Measurements from ENCODE around the gene DHX35.

The DHX35 gene

DNA sequence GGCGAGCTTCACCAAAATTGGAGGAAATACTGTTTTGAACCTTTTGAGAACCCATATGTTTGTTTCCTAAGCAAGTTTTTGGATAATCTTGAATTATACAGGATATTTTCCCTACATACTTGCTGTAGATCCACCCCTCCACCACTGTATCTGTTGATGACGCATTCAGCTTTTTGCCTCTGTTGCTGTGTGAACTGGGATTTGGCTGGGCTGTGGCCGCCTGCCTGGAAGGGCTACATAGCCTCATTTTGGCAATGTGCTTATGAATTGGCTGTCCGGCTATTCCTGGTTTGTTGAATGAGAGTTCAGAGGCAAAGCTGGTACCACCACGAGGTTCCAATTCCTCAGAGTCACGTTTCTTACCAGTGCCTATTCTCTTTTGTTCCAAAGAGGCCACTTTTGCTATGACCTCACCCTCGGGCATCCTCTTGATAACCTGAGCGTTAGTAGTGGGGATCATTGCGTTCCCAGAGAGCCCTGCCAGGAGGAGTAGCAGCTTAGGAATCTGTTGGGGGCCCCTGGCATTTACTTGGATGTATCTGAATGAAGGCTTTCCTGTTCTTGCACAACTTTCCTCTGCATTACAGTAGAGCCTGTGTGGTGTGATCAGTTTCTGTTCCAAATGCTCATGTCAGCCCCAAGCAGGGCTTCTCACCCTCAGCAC, 29.6 kb upstream of the DHX35 start:
- no peak overlapping the region for H3K4me3 ChIP-seq (ENCODE audit: low read length)
- DNase-seq (ENCODE audit: low read depth) = peak; percentile 63

GRCh38 chr20:38934530-38934929, 27.6 kb upstream of the DHX35 start:
- no peak overlapping the region for H3K4me3 ChIP-seq (ENCODE audit: low read length)
- no peak for DNase-seq (ENCODE audit: low read depth)
- TF ChIP-seq CTCF (conservative IDR thresholded peaks at IDR 0.05; ENCODE audit: low read length) = no peak

More for the DNA sequence above, 29.6 kb upstream of the DHX35 start:
- no peak for TF ChIP-seq CTCF (conservative IDR thresholded peaks at IDR 0.05; ENCODE audit: low read length)

DNA sequence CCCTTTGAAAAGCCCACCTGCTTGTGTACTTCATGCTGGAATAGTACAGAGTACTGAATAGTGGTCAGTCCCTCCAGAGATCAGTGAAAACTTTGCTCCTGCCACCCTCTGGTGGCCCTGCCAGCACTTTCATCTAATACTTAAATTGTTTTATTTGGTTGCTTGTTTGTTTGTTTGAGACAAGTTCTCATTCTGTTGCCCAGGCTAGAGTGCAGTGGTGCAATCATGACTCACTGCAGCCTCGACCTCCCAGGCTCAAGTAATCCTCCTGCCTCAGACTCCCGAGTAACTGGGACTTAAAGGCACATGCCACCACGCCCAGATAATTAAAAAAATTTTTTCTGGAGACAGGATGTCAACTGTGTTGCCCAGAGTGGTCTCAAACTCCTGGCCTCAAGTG, 26.9 kb upstream of the DHX35 start:
- peak; percentile 23 for TF ChIP-seq CTCF (conservative IDR thresholded peaks at IDR 0.05; ENCODE audit: low read length)
- H3K4me3 ChIP-seq (ENCODE audit: low read length) = no peak overlapping the region
- peak; percentile 25 for DNase-seq (ENCODE audit: low read depth)

DNA sequence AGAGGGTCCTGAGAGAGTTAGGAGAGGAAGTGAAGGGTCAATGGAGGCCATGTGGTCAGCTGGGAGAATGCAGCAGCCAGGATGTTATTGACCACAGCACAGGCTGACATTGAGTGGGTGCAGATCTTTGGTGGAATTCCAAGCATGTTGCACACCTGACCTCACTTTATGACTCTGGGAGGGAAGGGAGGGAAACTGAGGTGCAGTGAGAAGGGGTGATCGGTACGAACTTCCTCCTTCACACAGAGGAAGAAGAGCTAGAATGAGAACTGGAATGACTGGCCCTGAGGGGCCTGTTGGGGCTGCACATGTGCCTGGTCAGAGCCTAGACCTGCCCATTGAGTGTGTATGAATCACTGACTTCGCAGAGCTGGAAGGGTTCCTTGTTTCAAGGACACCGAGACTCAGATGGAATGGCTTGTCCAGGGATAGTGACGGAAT, 26.2 kb upstream of the DHX35 start:
- no peak for DNase-seq (ENCODE audit: low read depth)
- no peak for TF ChIP-seq CTCF (conservative IDR thresholded peaks at IDR 0.05; ENCODE audit: low read length)
- no peak overlapping the region for H3K4me3 ChIP-seq (ENCODE audit: low read length)

DNA sequence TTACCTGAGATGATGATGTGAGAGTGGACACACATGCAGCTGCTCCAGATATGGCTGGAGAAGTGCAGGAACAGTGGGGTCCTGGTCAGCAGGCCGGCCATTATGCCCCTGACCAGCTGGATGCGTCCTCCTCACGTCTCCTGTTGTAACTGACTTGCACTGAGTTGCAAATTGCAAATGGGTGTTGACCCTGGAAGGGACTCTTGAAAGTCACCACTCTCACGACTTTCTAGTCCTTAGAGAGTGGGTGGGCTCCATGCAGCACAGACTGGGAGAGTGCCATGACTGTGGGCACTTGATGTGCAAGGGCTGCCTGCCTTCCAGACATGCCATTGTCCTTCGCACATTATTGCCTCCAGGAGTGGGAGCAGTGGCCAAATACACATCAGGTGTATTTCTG, 25.1 kb upstream of the DHX35 start:
- H3K4me3 ChIP-seq (ENCODE audit: low read length) = no peak overlapping the region
- no peak for TF ChIP-seq CTCF (conservative IDR thresholded peaks at IDR 0.05; ENCODE audit: low read length)
- DNase-seq (ENCODE audit: low read depth) = no peak

- H3K4me3 ChIP-seq (ENCODE audit: low read length) = no peak overlapping the region
- DNase-seq (ENCODE audit: low read depth) = no peak
- TF ChIP-seq CTCF (conservative IDR thresholded peaks at IDR 0.05; ENCODE audit: low read length) = no peak
Measured at GRCh38 chr20:38937978-38938473, 24.1 kb upstream of the DHX35 start.

DNA sequence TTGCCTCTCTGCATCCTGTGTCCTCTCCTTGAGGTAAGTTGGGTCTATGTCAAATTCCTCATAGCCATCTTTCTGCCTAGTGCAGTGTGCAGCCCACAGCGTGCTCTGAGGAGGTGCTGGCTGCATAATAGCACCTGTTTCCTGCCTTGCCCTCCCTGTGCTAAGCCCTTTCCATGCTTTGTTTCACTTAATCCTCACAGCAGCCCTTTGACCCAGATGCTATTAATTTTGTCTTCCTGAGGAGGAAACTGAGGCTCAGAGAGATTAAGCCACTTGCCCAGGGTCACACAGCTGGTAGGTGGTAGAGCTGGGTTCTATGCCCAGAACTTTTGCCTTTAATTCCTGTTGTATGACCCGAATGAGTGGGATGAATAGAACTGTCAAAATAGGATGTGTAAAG, 22.5 kb upstream of the DHX35 start:
- no peak overlapping the region for H3K4me3 ChIP-seq (ENCODE audit: low read length)
- TF ChIP-seq CTCF (conservative IDR thresholded peaks at IDR 0.05; ENCODE audit: low read length) = no peak
- DNase-seq (ENCODE audit: low read depth) = no peak

All from AG10803 (cell line).